ENCODE results near the gene TCEAL6.
"Not testable (repeated sequence)": the region's sequence is repeated elsewhere in the genome, so short reads cannot be mapped to it uniquely, and the experiment has no call there.

The TCEAL6 gene

DNA sequence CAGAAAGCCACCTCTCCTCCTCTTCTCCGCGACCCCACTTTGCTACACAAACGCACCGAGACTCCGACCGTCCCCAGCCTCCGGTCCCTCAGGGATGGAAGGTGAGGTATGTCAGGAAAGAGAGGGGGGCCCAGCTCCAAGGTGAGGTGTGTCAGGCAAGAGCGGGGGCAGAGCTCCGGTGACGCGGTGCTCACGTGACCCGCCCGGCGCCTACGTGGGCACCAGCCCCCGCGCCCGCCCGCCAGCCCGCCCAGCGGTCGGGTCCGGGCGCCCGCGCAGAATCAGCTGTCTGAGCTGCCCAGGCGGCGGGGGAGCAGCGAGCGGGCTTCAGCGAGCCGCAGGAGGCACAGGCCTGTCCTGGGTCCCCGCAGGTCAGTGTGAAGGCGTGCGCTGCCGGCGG lies 16.8 kb downstream of the TCEAL6 start, which contains the start of gene TCEAL2:
Gene TCEAL2 (plus strand): TSS at position 244 of the 400 bp plus-strand sequence. CDS start 1,152 bp downstream, outside the sequence.
- H3K9ac ChIP-seq (ENCODE audit: low read length); H3K36me3 ChIP-seq (ENCODE audit: control insufficient read depth, low read depth, low read length); H3K9me3 ChIP-seq (ENCODE audit: control insufficient read depth, low read depth, low read length); H3K4me1 ChIP-seq (ENCODE audit: control insufficient read depth, low read depth, low read length); H3K27ac ChIP-seq (ENCODE audit: low read length): not testable (repeated sequence)
- Histone ChIP-seq H3K27me3 (ENCODE audit: control insufficient read depth, insufficient read depth, low read length) (peaks cover 14% of the 10 kb centered on the region), H3K4me3 (ENCODE audit: low read length) (peak within 1 kb of the TSS; percentile 62)

DNA sequence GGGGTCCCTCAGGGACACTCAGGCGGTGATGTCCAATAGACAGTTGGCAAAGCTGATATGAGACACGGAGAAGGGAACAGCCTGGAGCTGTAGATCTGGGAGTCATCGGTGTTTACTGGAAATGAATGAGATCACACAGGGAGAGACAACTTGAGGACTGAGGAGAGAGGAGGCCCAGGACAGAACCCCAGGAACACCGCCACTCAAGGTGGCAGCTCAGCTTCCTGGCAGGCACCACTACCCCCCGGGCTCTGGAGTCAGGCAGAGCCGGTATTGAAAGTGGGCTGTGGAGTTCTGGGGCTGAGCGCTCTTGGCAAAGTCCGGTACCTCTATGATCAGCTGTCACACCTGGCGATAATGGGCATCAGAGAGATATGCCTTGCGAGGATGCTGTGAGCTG lies 17.3 kb downstream of the TCEAL6 start:
- not testable (repeated sequence) for H3K4me1 ChIP-seq (ENCODE audit: control insufficient read depth, low read depth, low read length); H3K27ac ChIP-seq (ENCODE audit: low read length); H3K9me3 ChIP-seq (ENCODE audit: control insufficient read depth, low read depth, low read length); H3K36me3 ChIP-seq (ENCODE audit: control insufficient read depth, low read depth, low read length); H3K9ac ChIP-seq (ENCODE audit: low read length)
- Histone ChIP-seq H3K4me3 (ENCODE audit: low read length) (peak overlapping the region; percentile 62), H3K27me3 (ENCODE audit: control insufficient read depth, insufficient read depth, low read length) (peaks cover 14% of the 10 kb centered on the region)

DNA sequence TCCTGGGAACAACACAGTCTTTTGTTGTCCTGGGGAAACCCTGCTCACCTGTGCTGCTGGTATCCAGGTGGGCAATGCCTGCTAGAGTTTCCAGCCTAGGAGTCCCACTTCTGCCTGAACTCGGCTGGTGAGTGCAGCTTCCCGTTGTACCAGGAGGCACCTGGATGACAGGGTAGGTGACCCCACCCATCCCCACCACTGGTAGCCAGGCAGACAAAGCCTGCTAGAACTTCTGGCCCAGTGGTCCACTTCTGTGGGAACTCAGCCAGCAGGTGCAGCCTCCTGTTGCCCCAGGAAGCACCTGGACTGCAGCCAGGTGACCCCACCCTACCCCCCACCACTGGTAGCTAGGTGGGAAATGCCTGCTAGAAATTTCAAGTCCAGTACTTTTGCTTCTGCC lies 26.5 kb downstream of the TCEAL6 start:
- Histone ChIP-seq H3K9ac (ENCODE audit: low read length) (no peak overlapping the region), H3K36me3 (ENCODE audit: control insufficient read depth, low read depth, low read length) (no peaks in the 10 kb centered on the region), H3K27me3 (ENCODE audit: control insufficient read depth, insufficient read depth, low read length) (no peaks in the 10 kb centered on the region), H3K4me1 (ENCODE audit: control insufficient read depth, low read depth, low read length) (no peaks in the 10 kb centered on the region), H3K27ac (ENCODE audit: low read length) (no peak overlapping the region), H3K4me3 (ENCODE audit: low read length) (no peak overlapping the region), H3K9me3 (ENCODE audit: control insufficient read depth, low read depth, low read length) (peaks cover 35% of the 10 kb centered on the region)

DNA sequence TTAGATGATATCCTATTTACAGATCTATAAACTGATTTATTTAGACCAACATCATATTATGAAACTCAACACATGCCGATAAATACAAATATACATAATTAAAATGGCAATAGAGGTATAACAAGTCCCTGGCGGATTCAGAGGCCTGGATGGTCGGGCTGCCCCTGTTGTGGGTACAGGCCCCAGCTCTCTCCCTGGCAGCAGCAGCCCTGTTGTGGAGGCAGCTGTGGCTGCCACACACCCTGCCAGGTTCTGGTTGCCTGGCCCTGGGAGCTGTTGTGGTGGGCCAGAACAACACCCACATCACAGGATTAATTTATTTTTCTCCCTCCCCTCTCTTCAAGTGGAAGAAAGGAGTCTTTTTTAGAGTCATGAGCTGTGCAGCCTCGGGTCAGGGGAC lies 28.9 kb downstream of the TCEAL6 start:
- Histone ChIP-seq H3K4me1 (ENCODE audit: control insufficient read depth, low read depth, low read length) (no peaks in the 10 kb centered on the region), H3K9me3 (ENCODE audit: control insufficient read depth, low read depth, low read length) (peaks cover 40% of the 10 kb centered on the region), H3K27ac (ENCODE audit: low read length) (no peak overlapping the region), H3K9ac (ENCODE audit: low read length) (no peak overlapping the region), H3K27me3 (ENCODE audit: control insufficient read depth, insufficient read depth, low read length) (no peaks in the 10 kb centered on the region), H3K4me3 (ENCODE audit: low read length) (no peak overlapping the region), H3K36me3 (ENCODE audit: control insufficient read depth, low read depth, low read length) (no peaks in the 10 kb centered on the region)

Data from iPS-18a (cell line).